ENCODE data around the gene C12orf42.

The C12orf42 gene

GRCh38 chr12:103387385-103387784 is 108.4 kb downstream of the C12orf42 start:
- Histone ChIP-seq H3K79me2 (ENCODE audit: insufficient read depth, low read length) (no peaks in the 10 kb centered on the region), H2AFZ (ENCODE audit: low read length) (no peak overlapping the region), H3F3A (ENCODE audit: low read depth) (no peaks in the 10 kb centered on the region), H3K9ac (ENCODE audit: low read depth, low read length, poor library complexity, severe bottlenecking) (no peak overlapping the region), H4K20me1 (ENCODE audit: insufficient read depth, low read length, poor library complexity, severe bottlenecking) (no peaks in the 10 kb centered on the region), H3K4me3 (ENCODE audit: low read length, poor library complexity, severe bottlenecking) (no peak overlapping the region), H3K27me3 (ENCODE audit: insufficient read depth, low read length, poor library complexity, severe bottlenecking) (no peaks in the 10 kb centered on the region), H3K4me2 (ENCODE audit: low read depth, low read length, poor library complexity, severe bottlenecking) (no peak overlapping the region), H3K36me3 (ENCODE audit: insufficient read depth, low read length) (no peaks in the 10 kb centered on the region), H3K9me2 (replicated peaks; ENCODE audit: low read depth, low read length) (no peaks in the 10 kb centered on the region), H3K9me3 (ENCODE audit: insufficient read depth, low read depth, low read length) (no peaks in the 10 kb centered on the region), H3K4me1 (ENCODE audit: insufficient read depth, low read length, poor library complexity, severe bottlenecking) (no peaks in the 10 kb centered on the region)
- TF ChIP-seq CTCF (conservative IDR thresholded peaks at IDR 0.05; ENCODE audit: low read length) (no peak), EZH2phosphoT487 (IDR thresholded peaks at IDR 0.05; ENCODE audit: borderline replicate concordance) (no peak)

DNA sequence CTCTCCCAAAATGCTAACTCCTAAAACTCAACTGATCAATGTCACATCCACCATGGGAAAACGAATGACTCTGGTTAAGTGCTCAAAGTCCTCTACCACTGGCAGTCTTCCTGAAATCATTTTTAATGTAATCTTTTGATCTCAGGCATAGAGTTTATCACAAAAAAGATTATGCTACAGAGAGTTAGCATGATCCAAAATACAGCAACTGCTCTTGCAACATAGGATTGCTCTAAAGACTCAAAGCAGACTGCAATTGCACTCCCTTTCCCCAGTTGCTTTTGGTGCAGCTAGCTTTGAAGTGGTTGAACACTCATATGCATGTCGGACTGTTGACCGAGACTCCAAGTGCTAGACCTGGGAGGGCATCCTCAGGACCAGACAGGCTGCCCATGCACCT is 109.3 kb downstream of the C12orf42 start:
- Histone ChIP-seq H3K4me1 (ENCODE audit: insufficient read depth, low read length, poor library complexity, severe bottlenecking) (no peaks in the 10 kb centered on the region), H3K4me2 (ENCODE audit: low read depth, low read length, poor library complexity, severe bottlenecking) (no peak overlapping the region), H3K27me3 (ENCODE audit: insufficient read depth, low read length, poor library complexity, severe bottlenecking) (no peaks in the 10 kb centered on the region), H2AFZ (ENCODE audit: low read length) (no peak overlapping the region), H3K9ac (ENCODE audit: low read depth, low read length, poor library complexity, severe bottlenecking) (no peak overlapping the region), H3K9me3 (ENCODE audit: insufficient read depth, low read depth, low read length) (no peaks in the 10 kb centered on the region), H3K79me2 (ENCODE audit: insufficient read depth, low read length) (no peaks in the 10 kb centered on the region), H3K4me3 (ENCODE audit: low read length, poor library complexity, severe bottlenecking) (no peak overlapping the region), H3F3A (ENCODE audit: low read depth) (no peaks in the 10 kb centered on the region), H4K20me1 (ENCODE audit: insufficient read depth, low read length, poor library complexity, severe bottlenecking) (no peaks in the 10 kb centered on the region), H3K9me2 (replicated peaks; ENCODE audit: low read depth, low read length) (no peaks in the 10 kb centered on the region), H3K36me3 (ENCODE audit: insufficient read depth, low read length) (no peaks in the 10 kb centered on the region)
- TF ChIP-seq CTCF (conservative IDR thresholded peaks at IDR 0.05; ENCODE audit: low read length) (no peak), EZH2phosphoT487 (IDR thresholded peaks at IDR 0.05; ENCODE audit: borderline replicate concordance) (no peak)

GRCh38 chr12:103382736-103383346 is 112.9 kb downstream of the C12orf42 start:
- Histone ChIP-seq H4K20me1 (ENCODE audit: insufficient read depth, low read length, poor library complexity, severe bottlenecking) (no peaks in the 10 kb centered on the region), H3K9me3 (ENCODE audit: insufficient read depth, low read depth, low read length) (no peaks in the 10 kb centered on the region), H3K27me3 (ENCODE audit: insufficient read depth, low read length, poor library complexity, severe bottlenecking) (no peaks in the 10 kb centered on the region), H3K9me2 (replicated peaks; ENCODE audit: low read depth, low read length) (no peaks in the 10 kb centered on the region), H3K4me2 (ENCODE audit: low read depth, low read length, poor library complexity, severe bottlenecking) (no peak overlapping the region), H3K36me3 (ENCODE audit: insufficient read depth, low read length) (no peaks in the 10 kb centered on the region), H3K9ac (ENCODE audit: low read depth, low read length, poor library complexity, severe bottlenecking) (no peak overlapping the region), H3K79me2 (ENCODE audit: insufficient read depth, low read length) (no peaks in the 10 kb centered on the region), H3F3A (ENCODE audit: low read depth) (no peaks in the 10 kb centered on the region), H2AFZ (ENCODE audit: low read length) (no peak overlapping the region), H3K4me1 (ENCODE audit: insufficient read depth, low read length, poor library complexity, severe bottlenecking) (no peaks in the 10 kb centered on the region), H3K4me3 (ENCODE audit: low read length, poor library complexity, severe bottlenecking) (no peak overlapping the region)
- no peak for TF ChIP-seq EZH2phosphoT487 (IDR thresholded peaks at IDR 0.05; ENCODE audit: borderline replicate concordance)
- TF ChIP-seq CTCF (conservative IDR thresholded peaks at IDR 0.05; ENCODE audit: low read length) = no peak

Measured in Loucy (cell line).